Lower leg skin (tissue), 3 donors: ENCODE data around the gene ELFN2.

ENCODE experiments used
- POLR2A ChIP-seq, 2 donors: fragments of 450-650 bp; IDR thresholded peaks; one replicate each; pipeline ENCODE4 v1.6.1; 2016 to 2017; ENCODE audit warnings: antibody characterized with exemption in 2 of 2, mild to moderate bottlenecking in 1 of 2, moderate library complexity in 1 of 2
- TF ChIP-seq, protein P1 (sequence below), 3 donors: fragments of 450-650 bp; IDR thresholded peaks; one replicate each; pipeline ENCODE4 v1.5.1; 2016; ENCODE audit warnings: antibody characterized with exemption in 3 of 3, mild to moderate bottlenecking in 3 of 3, moderate library complexity in 2 of 3

- TF ChIP-seq, protein P1, sequence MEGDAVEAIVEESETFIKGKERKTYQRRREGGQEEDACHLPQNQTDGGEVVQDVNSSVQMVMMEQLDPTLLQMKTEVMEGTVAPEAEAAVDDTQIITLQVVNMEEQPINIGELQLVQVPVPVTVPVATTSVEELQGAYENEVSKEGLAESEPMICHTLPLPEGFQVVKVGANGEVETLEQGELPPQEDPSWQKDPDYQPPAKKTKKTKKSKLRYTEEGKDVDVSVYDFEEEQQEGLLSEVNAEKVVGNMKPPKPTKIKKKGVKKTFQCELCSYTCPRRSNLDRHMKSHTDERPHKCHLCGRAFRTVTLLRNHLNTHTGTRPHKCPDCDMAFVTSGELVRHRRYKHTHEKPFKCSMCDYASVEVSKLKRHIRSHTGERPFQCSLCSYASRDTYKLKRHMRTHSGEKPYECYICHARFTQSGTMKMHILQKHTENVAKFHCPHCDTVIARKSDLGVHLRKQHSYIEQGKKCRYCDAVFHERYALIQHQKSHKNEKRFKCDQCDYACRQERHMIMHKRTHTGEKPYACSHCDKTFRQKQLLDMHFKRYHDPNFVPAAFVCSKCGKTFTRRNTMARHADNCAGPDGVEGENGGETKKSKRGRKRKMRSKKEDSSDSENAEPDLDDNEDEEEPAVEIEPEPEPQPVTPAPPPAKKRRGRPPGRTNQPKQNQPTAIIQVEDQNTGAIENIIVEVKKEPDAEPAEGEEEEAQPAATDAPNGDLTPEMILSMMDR (IDR thresholded peaks at IDR 0.05), result no peak
- TF ChIP-seq POLR2A (IDR thresholded peaks at IDR 0.05), result no peak
Observed at GRCh38 chr22:37334461-37334858, 92.8 kb downstream of the ELFN2 start.
